ENCODE measurements around the gene OST4.
A peak's percentile ranks its signal among the peaks of the same experiment; 100 is the strongest.

The OST4 gene

GRCh38 chr2:27069436-27069835 lies 2.0 kb downstream of the OST4 start:
- H3K27me3 Mint-ChIP-seq: no peaks in the 10 kb centered on the region
- peaks cover 32 to 57% of the 10 kb centered on the region in 2 donors for H3K4me1 Mint-ChIP-seq (ENCODE audit: low read depth in 2 of 2)
- no peak for DNase-seq
- peak overlapping the region; percentile 67 to 96 for H3K27ac Mint-ChIP-seq
- H3K36me3 Mint-ChIP-seq (ENCODE audit: insufficient read depth): peaks cover 48% of the 10 kb centered on the region
- H3K4me3 Mint-ChIP-seq: peak overlapping the region; percentile 15 to 97
- no peaks in the 10 kb centered on the region for H3K9me3 Mint-ChIP-seq
- no peak for ATAC-seq (replicated peaks)

GRCh38 chr2:27067385-27067784 lies 4.1 kb downstream of the OST4 start:
- no peak for ATAC-seq (replicated peaks)
- H3K4me3 Mint-ChIP-seq: no peak overlapping the region
- H3K27me3 Mint-ChIP-seq: no peaks in the 10 kb centered on the region
- DNase-seq: no peak
- H3K36me3 Mint-ChIP-seq (ENCODE audit: insufficient read depth): peaks cover 53% of the 10 kb centered on the region
- no peaks in the 10 kb centered on the region for H3K9me3 Mint-ChIP-seq
- H3K27ac Mint-ChIP-seq: peak overlapping the region in 1 of 2 donors; percentile 23
- H3K4me1 Mint-ChIP-seq (ENCODE audit: low read depth in 2 of 2): peaks cover 30 to 61% of the 10 kb centered on the region in 2 donors

- Mint-ChIP-seq H3K9me3 (no peaks in the 10 kb centered on the region), H3K27me3 (no peaks in the 10 kb centered on the region), H3K4me1 (ENCODE audit: low read depth in 2 of 2) (peaks cover 19 to 51% of the 10 kb centered on the region in 2 donors), H3K27ac (no peak overlapping the region), H3K36me3 (ENCODE audit: insufficient read depth) (peaks cover 51% of the 10 kb centered on the region), H3K4me3 (no peak overlapping the region)
- no peak for ATAC-seq (replicated peaks)
- DNase-seq: no peak
These were observed 6.3 kb downstream of the OST4 start for GRCh38 chr2:27065128-27065527.

- no peaks in the 10 kb centered on the region for H3K27me3 Mint-ChIP-seq
- no peak for ATAC-seq (replicated peaks)
- H3K36me3 Mint-ChIP-seq (ENCODE audit: insufficient read depth): peaks cover 33% of the 10 kb centered on the region
- no peaks in the 10 kb centered on the region for H3K9me3 Mint-ChIP-seq
- DNase-seq: no peak
- H3K27ac Mint-ChIP-seq: peak overlapping the region in 1 of 2 donors; percentile 60
- no peak overlapping the region for H3K4me3 Mint-ChIP-seq
- peaks cover 0 to 13% of the 10 kb centered on the region in 2 donors for H3K4me1 Mint-ChIP-seq (ENCODE audit: low read depth in 2 of 2)
These were observed 11.1 kb downstream of the OST4 start for GRCh38 chr2:27060323-27060722.

GRCh38 chr2:27059141-27059820 lies 12.2 kb downstream of the OST4 start:
- ATAC-seq (replicated peaks) (no peak), DNase-seq (no peak)
- H3K4me3 Mint-ChIP-seq: no peak overlapping the region
- peak overlapping the region in 1 of 2 donors; percentile 60 for H3K27ac Mint-ChIP-seq
- H3K4me1 Mint-ChIP-seq (ENCODE audit: low read depth in 2 of 2): peaks cover 0 to 9% of the 10 kb centered on the region in 2 donors
- no peaks in the 10 kb centered on the region for H3K27me3 Mint-ChIP-seq
- H3K36me3 Mint-ChIP-seq (ENCODE audit: insufficient read depth): peaks cover 26% of the 10 kb centered on the region
- no peaks in the 10 kb centered on the region for H3K9me3 Mint-ChIP-seq

GRCh38 chr2:27058210-27058609 lies 13.2 kb downstream of the OST4 start:
- Mint-ChIP-seq H3K4me3 (no peak overlapping the region), H3K27me3 (no peaks in the 10 kb centered on the region), H3K36me3 (ENCODE audit: insufficient read depth) (peaks cover 22% of the 10 kb centered on the region), H3K27ac (no peak overlapping the region), H3K9me3 (no peaks in the 10 kb centered on the region), H3K4me1 (ENCODE audit: low read depth in 2 of 2) (peaks cover 0 to 8% of the 10 kb centered on the region in 2 donors)
- DNase-seq (no peak), ATAC-seq (replicated peaks) (no peak)

GRCh38 chr2:27057184-27057583 lies 14.3 kb downstream of the OST4 start:
- DNase-seq: no peak
- Mint-ChIP-seq H3K9me3 (no peaks in the 10 kb centered on the region), H3K36me3 (ENCODE audit: insufficient read depth) (peaks cover 22% of the 10 kb centered on the region), H3K4me1 (ENCODE audit: low read depth in 2 of 2) (peaks cover 2 to 4% of the 10 kb centered on the region in 2 donors), H3K27me3 (no peaks in the 10 kb centered on the region), H3K4me3 (no peak overlapping the region), H3K27ac (no peak overlapping the region)
- ATAC-seq (replicated peaks): no peak

GRCh38 chr2:27054721-27055120 lies 16.7 kb downstream of the OST4 start:
- H3K4me3 Mint-ChIP-seq: no peak overlapping the region
- H3K36me3 Mint-ChIP-seq (ENCODE audit: insufficient read depth): peaks cover 35% of the 10 kb centered on the region
- ATAC-seq (replicated peaks): no peak
- H3K4me1 Mint-ChIP-seq (ENCODE audit: low read depth in 2 of 2): peaks cover 18% of the 10 kb centered on the region in 2 donors
- H3K27ac Mint-ChIP-seq: no peak overlapping the region
- H3K9me3 Mint-ChIP-seq: peaks cover 0 to 2% of the 10 kb centered on the region in 2 donors
- H3K27me3 Mint-ChIP-seq: peaks cover 8 to 13% of the 10 kb centered on the region in 2 donors
- DNase-seq: no peak

- H3K4me3 Mint-ChIP-seq: no peak overlapping the region
- peaks cover 0 to 2% of the 10 kb centered on the region in 2 donors for H3K9me3 Mint-ChIP-seq
- H3K4me1 Mint-ChIP-seq (ENCODE audit: low read depth in 2 of 2): peaks cover 22 to 23% of the 10 kb centered on the region in 2 donors
- ATAC-seq (replicated peaks): no peak
- peaks cover 8 to 13% of the 10 kb centered on the region in 2 donors for H3K27me3 Mint-ChIP-seq
- no peak for DNase-seq
- no peak overlapping the region for H3K27ac Mint-ChIP-seq
- H3K36me3 Mint-ChIP-seq (ENCODE audit: insufficient read depth): peaks cover 36% of the 10 kb centered on the region
These were observed 17.7 kb downstream of the OST4 start for GRCh38 chr2:27053776-27054175.

GRCh38 chr2:27053321-27053720 lies 18.1 kb downstream of the OST4 start:
- H3K36me3 Mint-ChIP-seq (ENCODE audit: insufficient read depth): peaks cover 38% of the 10 kb centered on the region
- H3K4me3 Mint-ChIP-seq: peak overlapping the region in 1 of 2 donors; percentile 98
- ATAC-seq (replicated peaks) (no peak), DNase-seq (no peak)
- H3K9me3 Mint-ChIP-seq: peaks cover 0 to 2% of the 10 kb centered on the region in 2 donors
- H3K4me1 Mint-ChIP-seq (ENCODE audit: low read depth in 2 of 2): peaks cover 22 to 23% of the 10 kb centered on the region in 2 donors
- H3K27me3 Mint-ChIP-seq: peaks cover 8 to 13% of the 10 kb centered on the region in 2 donors
- H3K27ac Mint-ChIP-seq: no peak overlapping the region

- H3K36me3 Mint-ChIP-seq (ENCODE audit: insufficient read depth): peaks cover 39% of the 10 kb centered on the region
- peaks cover 22 to 23% of the 10 kb centered on the region in 2 donors for H3K4me1 Mint-ChIP-seq (ENCODE audit: low read depth in 2 of 2)
- H3K27ac Mint-ChIP-seq: peak overlapping the region; percentile 100
- H3K27me3 Mint-ChIP-seq: peaks cover 8 to 13% of the 10 kb centered on the region in 2 donors
- peaks cover 0 to 2% of the 10 kb centered on the region in 2 donors for H3K9me3 Mint-ChIP-seq
- H3K4me3 Mint-ChIP-seq: peak overlapping the region; percentile 97 to 98
- DNase-seq (no peak), ATAC-seq (replicated peaks) (no peak)
These were observed 19.4 kb downstream of the OST4 start for GRCh38 chr2:27051902-27052645.

- Mint-ChIP-seq H3K4me1 (ENCODE audit: low read depth in 2 of 2) (peaks cover 22 to 23% of the 10 kb centered on the region in 2 donors), H3K27me3 (peaks cover 8 to 13% of the 10 kb centered on the region in 2 donors), H3K27ac (peak within 1 kb of the TSS; percentile 100), H3K9me3 (peaks cover 0 to 2% of the 10 kb centered on the region in 2 donors), H3K36me3 (ENCODE audit: insufficient read depth) (peaks cover 36% of the 10 kb centered on the region), H3K4me3 (peak within 1 kb of the TSS; percentile 97 to 98)
- DNase-seq (peak; percentile 96 to 99 (median 98)), ATAC-seq (replicated peaks) (peak; percentile 78)
These were observed 20.2 kb downstream of the OST4 start, which contains the start of gene AGBL5 for GRCh38 chr2:27050996-27051901. Gene AGBL5 (plus strand): TSS chr2:27051668. CDS start chr2:27052959, 1,291 bp downstream.

Measured in effector memory CD8-positive, alpha-beta T cell (primary cell).